Activated CD8-positive, alpha-beta memory T cell treated with anti-CD3 and anti-CD28 coated beads for 24 hours (primary cell): Measurements from ENCODE around the gene SH2D6.

ENCODE experiments used
- DNase-seq: peaks from one replicate; pipeline ENCODE4 v3.0.0-alpha.2; 2020

SH2D6 gene

GRCh38 chr2:85440729-85441128 is 22.2 kb downstream of the SH2D6 start:
- no peak for DNase-seq

DNA sequence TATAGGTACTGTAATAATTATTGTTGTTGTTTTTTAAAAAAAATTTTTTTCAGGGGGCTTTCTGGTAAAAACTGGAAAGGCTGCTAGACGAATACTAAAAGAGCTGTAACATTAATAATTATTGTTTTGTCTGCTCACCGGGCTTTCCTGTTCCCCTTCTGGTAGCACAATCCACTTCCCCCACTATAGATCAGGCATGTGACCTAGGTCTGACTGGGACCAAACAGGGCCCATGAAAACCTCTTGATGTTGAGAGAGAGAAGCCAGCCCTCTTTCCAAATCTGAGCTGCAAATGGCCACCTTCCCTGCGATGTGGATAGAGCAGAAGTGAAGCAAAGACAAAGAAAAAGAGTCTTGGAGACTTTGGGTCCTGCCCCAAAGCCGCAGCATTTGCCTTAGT is 23.4 kb downstream of the SH2D6 start:
- no peak for DNase-seq

DNA sequence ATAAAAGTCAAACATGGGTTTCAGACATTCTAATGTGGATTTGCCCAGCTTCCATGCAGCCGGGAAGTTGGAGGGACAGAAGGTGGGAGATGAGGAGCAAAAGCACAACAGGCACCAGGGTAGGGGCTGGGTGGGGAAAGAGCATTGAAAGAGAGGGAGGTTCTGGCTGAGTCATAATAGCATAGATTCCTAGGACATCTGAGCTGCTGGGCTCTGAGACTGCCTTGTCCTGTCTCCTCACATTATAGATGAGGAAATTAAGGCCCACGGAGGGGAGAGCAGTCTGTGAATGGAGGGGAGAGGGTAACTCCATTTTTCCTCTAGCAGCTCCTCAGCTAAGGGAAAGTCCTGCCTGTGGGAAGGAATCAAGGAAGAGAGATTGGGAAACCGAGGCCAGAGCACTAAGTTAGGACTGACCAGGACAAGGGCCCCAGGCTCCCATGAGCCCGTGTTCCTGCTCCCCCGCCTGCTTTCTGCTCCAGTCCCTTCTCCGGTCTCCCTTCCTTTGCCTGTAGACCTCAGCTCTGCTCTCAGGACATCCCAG is 26.2 kb downstream of the SH2D6 start:
- no peak for DNase-seq

DNA sequence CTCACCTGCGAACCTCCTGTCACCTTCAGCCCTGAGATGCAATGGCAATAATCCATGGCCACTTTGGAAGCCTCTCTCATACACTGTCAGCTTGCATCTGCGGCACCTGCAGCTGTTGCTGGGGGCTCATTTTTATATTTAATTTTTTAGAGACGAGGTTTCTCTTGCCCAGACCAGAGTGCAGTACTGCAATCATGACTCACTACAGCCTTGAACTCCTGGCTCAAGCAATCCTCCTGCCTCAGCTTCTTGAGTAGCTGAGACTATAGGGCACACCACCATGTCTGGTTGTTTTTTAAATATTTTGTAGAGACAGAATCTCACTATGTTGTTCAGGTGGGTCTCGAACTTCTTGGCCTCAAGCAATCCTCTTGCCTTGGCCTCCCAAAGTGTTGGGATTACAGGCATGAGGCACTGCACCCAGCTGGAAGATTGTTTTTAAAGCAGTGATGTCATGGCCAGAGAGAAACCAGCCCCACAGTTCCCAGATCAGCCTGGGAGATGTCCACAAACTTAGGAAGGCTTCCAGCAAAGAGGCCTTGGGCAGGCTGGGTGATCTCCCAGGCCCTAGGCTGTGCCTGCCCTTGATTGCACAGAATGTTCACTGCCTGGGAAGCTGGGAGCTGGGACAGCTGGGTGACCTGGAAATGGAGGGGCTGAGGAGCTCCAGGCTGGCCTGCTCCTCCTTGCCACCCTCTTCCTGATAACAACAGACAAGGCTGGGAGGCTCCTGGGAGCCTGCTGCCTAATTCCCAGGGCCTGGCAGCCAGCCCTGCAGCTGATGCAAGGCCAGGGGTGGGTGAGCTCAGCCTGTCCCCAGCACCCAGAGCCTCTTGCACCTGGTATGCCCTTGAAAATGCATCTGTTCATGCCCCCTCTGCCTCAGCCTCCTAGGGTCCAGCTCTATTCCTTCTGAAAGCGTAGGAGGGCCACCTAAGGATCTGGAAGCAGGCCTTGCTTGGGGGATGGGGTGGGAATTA is 27.1 kb downstream of the SH2D6 start:
- DNase-seq: no peak

- no peak for DNase-seq
Observed at GRCh38 chr2:85446296-85447221, 28.0 kb downstream of the SH2D6 start.

GRCh38 chr2:85447222-85447585 is 28.7 kb downstream of the SH2D6 start:
- DNase-seq: no peak

- no peak for DNase-seq
Observed at GRCh38 chr2:85448461-85449213, 30.1 kb downstream of the SH2D6 start.

DNA sequence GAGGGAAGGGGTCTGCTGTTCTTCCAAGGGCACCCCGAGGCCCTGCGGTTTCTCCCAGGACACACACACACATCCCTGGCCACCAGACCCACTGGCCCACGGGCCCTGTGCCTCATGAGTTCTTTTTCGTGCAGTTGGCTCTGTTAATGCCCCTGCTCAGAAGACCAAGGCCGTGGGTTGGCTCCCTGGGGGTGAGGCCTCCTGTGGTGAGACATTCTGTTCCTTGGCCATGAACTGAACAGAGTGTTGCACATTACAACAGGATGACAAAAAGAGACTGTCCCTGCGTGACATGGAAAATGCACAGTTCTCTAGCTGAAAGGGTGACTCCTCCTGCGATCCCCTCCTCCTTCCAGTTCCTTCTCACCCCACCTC is 30.7 kb downstream of the SH2D6 start:
- DNase-seq: no peak

- DNase-seq: no peak
Observed at GRCh38 chr2:85452237-85452636, 33.7 kb downstream of the SH2D6 start.

GRCh38 chr2:85453571-85453970 is 35.1 kb downstream of the SH2D6 start:
- DNase-seq: no peak

- DNase-seq: no peak
Observed at GRCh38 chr2:85455552-85456090, 37.1 kb downstream of the SH2D6 start.

- no peak for DNase-seq
Observed at GRCh38 chr2:85457043-85457442, 38.5 kb downstream of the SH2D6 start.

GRCh38 chr2:85457877-85458316 is 39.4 kb downstream of the SH2D6 start:
- no peak for DNase-seq

- DNase-seq: no peak
Observed at GRCh38 chr2:85458601-85459563, 40.4 kb downstream of the SH2D6 start.

- DNase-seq: no peak
Observed at GRCh38 chr2:85459771-85460170, 41.3 kb downstream of the SH2D6 start.

- DNase-seq: no peak
Observed at GRCh38 chr2:85462322-85462721, 43.8 kb downstream of the SH2D6 start.

GRCh38 chr2:85468096-85468703 is 49.7 kb downstream of the SH2D6 start:
- no peak for DNase-seq

DNA sequence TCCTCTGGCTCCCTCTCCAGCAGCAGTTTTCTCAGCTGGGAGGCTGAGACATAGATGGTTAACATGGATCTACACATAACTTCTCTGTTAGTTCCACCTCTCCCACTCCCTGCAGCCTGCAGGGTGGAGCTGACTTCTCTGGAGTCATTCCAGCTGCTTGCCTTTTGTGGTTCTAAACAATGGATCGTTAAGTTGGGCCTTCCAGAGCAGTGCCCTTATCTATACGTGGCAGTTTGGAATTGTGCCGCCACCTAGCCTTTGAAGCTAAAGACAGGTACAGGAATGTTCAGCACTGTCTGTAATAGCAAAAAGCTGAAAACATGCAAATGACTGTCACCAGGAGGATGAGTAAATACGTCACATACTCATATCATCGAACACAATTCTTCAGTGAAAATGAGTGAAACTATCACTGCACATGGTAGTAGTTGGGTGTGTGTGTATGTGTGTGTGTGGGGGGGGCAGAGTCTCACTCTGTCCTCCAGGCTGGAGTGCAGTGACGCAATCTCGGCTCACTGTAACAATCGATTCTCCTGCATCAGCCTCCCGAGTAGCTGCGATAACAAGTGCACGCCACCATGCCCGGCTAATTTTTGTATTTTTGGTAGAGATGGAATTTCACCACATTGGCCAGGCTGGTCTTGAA is 50.3 kb downstream of the SH2D6 start:
- no peak for DNase-seq

DNA sequence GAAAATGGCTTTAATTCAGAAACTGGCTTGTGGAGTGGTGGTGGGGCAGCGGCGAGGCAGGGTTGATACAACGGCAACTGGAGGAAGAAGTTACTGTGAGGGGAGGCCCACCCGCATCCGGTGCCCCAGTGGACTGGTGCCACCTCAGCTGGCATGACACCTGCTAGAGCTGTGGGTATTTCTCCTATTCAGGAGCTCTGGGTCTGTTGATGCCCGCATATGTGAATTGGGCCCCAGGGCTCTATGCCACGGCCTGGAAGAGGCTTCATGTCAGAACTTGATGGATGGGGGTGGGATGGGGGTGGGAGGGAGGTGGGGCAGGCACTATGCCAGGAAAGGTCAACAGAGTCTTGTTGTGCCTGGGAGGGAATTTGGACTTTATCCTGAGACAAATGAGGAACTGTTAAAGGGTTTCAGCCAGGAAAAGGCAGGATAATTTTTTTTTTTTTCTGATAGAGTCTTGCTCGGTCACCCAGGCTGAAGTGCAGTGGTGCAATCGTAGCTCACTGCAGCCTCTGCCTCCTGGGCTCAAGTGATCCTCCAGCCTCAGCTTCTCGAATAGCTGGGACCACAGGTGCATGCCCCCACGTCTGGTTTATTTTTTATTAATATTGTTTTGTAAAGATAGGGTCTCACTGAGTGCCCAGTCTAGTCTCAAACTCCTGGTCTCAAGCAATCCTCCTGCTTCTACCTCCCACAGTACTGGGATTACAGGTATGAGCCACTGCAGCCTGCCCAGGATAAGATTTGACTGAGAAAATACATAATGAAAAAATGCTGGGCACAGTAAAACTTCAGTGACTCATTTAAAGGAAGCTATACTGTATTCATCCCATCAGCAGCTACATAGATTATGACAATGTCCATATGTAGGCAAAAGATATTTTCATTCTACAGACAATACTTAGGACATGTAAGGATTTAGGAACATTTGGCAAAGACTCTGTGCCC is 52.6 kb downstream of the SH2D6 start:
- DNase-seq: no peak
